OCI-LY7 (cell line): ENCODE data around the gene DUSP7.

Experiments used
- EZH2phosphoT487 ChIP-seq: fragments of 200-600 bp; sonication (generic); IDR thresholded peaks from 2 replicates; pipeline ENCODE4 v1.6.1; 2018; ENCODE audit warnings: low read depth, borderline replicate concordance, mild to moderate bottlenecking, mixed run types, antibody characterized with exemption, low read length, moderate library complexity, mixed read lengths
- TF ChIP-seq, protein P1 (sequence below): fragments of 200-600 bp; sonication (generic); conservative IDR thresholded peaks from 2 replicates; pipeline ENCODE4 v1.5.1; 2014; ENCODE audit warnings: mild to moderate bottlenecking, antibody characterized with exemption, low read length, moderate library complexity, mixed read lengths

DNA sequence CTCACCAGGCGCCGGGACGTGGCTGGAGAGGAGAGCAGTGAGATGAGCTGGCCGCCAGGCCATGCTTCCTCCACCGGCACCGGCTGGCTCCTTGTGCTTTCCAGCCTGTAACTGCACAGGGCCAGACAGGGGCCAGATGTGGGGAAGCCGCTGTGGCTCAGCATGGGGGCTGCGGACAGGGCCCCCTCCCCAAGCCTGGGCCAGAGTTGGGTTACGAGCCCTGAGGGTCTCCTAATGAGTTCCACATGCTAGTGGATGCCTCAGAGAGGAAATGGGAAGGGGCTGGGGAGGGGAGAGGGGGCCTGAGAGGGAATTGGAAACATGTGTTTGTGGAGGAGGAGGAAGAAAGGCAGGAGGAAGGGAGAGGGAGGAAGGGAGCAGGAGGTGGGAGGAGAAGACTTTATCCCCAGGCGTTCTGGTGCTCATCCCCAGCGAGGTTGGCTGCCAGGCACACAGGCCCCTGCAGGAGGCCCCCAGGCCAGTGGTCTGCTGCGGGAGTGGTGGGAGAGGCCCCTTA is 11.7 kb upstream of the DUSP7 start:
- TF ChIP-seq, protein P1, sequence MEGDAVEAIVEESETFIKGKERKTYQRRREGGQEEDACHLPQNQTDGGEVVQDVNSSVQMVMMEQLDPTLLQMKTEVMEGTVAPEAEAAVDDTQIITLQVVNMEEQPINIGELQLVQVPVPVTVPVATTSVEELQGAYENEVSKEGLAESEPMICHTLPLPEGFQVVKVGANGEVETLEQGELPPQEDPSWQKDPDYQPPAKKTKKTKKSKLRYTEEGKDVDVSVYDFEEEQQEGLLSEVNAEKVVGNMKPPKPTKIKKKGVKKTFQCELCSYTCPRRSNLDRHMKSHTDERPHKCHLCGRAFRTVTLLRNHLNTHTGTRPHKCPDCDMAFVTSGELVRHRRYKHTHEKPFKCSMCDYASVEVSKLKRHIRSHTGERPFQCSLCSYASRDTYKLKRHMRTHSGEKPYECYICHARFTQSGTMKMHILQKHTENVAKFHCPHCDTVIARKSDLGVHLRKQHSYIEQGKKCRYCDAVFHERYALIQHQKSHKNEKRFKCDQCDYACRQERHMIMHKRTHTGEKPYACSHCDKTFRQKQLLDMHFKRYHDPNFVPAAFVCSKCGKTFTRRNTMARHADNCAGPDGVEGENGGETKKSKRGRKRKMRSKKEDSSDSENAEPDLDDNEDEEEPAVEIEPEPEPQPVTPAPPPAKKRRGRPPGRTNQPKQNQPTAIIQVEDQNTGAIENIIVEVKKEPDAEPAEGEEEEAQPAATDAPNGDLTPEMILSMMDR, result no peak
- TF ChIP-seq EZH2phosphoT487, result no peak
